ENCODE measurements around the gene PDE6A. TPM values are rescaled to one million over a fixed set of nuclear protein-coding genes. Genes with fewer than 3 reads are reported as not detected.

Gene PDE6A
- total RNA-seq, 1 donor from 2014 or later, result not detected

- TF ChIP-seq CTCF (IDR thresholded peaks at IDR 0.05), result no peak
- Mint-ChIP-seq H3K27me3 (peaks cover 5% of the 10 kb centered on the region), H3K27ac (no peak overlapping the region), H3K4me3 (no peak overlapping the region), H3K36me3 (ENCODE audit: low read depth) (no peaks in the 10 kb centered on the region), H3K4me1 (no peaks in the 10 kb centered on the region), H3K9me3 (no peaks in the 10 kb centered on the region)
- ATAC-seq (ENCODE audit: low read depth), result no peak
- ChIA-PET CTCF (no interaction called here), POLR2A (no interaction called here)
- DNase-seq, result no peak
- intact Hi-C loops (cut with micrococcal nuclease), result no loop called here
Measured at GRCh38 chr5:149902177-149902576, 42.4 kb downstream of the PDE6A start.

GRCh38 chr5:149901511-149901910 is 43.1 kb downstream of the PDE6A start:
- Mint-ChIP-seq H3K27ac (no peak overlapping the region), H3K27me3 (peaks cover 8% of the 10 kb centered on the region), H3K4me3 (no peak overlapping the region), H3K4me1 (no peaks in the 10 kb centered on the region), H3K36me3 (ENCODE audit: low read depth) (no peaks in the 10 kb centered on the region), H3K9me3 (no peaks in the 10 kb centered on the region)
- ChIA-PET CTCF (no interaction called here), POLR2A (no interaction called here)
- ATAC-seq (ENCODE audit: low read depth) (no peak), DNase-seq (no peak)
- intact Hi-C loops (cut with micrococcal nuclease), result no loop called here
- TF ChIP-seq CTCF (IDR thresholded peaks at IDR 0.05), result no peak

GRCh38 chr5:149900390-149900789 is 44.2 kb downstream of the PDE6A start:
- no peak for DNase-seq
- Mint-ChIP-seq H3K4me3 (no peak overlapping the region), H3K27ac (no peak overlapping the region), H3K4me1 (no peaks in the 10 kb centered on the region), H3K36me3 (ENCODE audit: low read depth) (no peaks in the 10 kb centered on the region), H3K27me3 (peaks cover 8% of the 10 kb centered on the region), H3K9me3 (no peaks in the 10 kb centered on the region)
- TF ChIP-seq CTCF (IDR thresholded peaks at IDR 0.05), result no peak
- ChIA-PET CTCF (no interaction called here), POLR2A (no interaction called here)
- ATAC-seq (ENCODE audit: low read depth), result no peak
- intact Hi-C loops (cut with micrococcal nuclease), result no loop called here

GRCh38 chr5:149898811-149899210 is 45.8 kb downstream of the PDE6A start:
- no peak overlapping the region for H3K27ac Mint-ChIP-seq
- H3K4me3 Mint-ChIP-seq, result no peak overlapping the region
- H3K4me1 Mint-ChIP-seq, result no peaks in the 10 kb centered on the region
- no peaks in the 10 kb centered on the region for H3K9me3 Mint-ChIP-seq
- no peak for TF ChIP-seq CTCF (IDR thresholded peaks at IDR 0.05)
- ChIA-PET POLR2A (no interaction called here), CTCF (no interaction called here)
- ATAC-seq (ENCODE audit: low read depth) (no peak), DNase-seq (no peak)
- H3K27me3 Mint-ChIP-seq, result peaks cover 5% of the 10 kb centered on the region
- intact Hi-C loops (cut with micrococcal nuclease), result no loop called here
- H3K36me3 Mint-ChIP-seq (ENCODE audit: low read depth), result no peaks in the 10 kb centered on the region

GRCh38 chr5:149895416-149896345 is 48.9 kb downstream of the PDE6A start:
- Mint-ChIP-seq H3K27me3 (peaks cover 3% of the 10 kb centered on the region), H3K27ac (no peak overlapping the region), H3K36me3 (ENCODE audit: low read depth) (no peaks in the 10 kb centered on the region), H3K9me3 (no peaks in the 10 kb centered on the region), H3K4me3 (no peak overlapping the region), H3K4me1 (no peaks in the 10 kb centered on the region)
- ATAC-seq (ENCODE audit: low read depth) (no peak), DNase-seq (no peak)
- ChIA-PET POLR2A (interaction anchor here (0.7 kb wide), 1 partner anchor 308 kb away, joined by 3 read pairs; no protein-coding TSS in a partner anchor), CTCF (no interaction called here)
- TF ChIP-seq CTCF (IDR thresholded peaks at IDR 0.05), result no peak
- intact Hi-C loops (cut with micrococcal nuclease), result no loop called here
